ENCODE results near the gene TRIM5. TPM values are rescaled to one million over a fixed set of nuclear protein-coding genes. Genes with fewer than 3 reads are reported as not detected.
A peak's percentile ranks its signal among the peaks of the same experiment; 100 is the strongest.

The TRIM5 gene
- total and polyA plus RNA-seq, 2 donors (not counting 3 experiments of a cell fraction or from before 2014, with no cell fraction given), result 54.5 to 57.3 TPM

GRCh38 chr11:5712507-5712906 is 27.6 kb upstream of the TRIM5 start:
- no TSS peak for BruUV-seq (replicated peaks)
- Histone ChIP-seq H3K4me3 (replicated peaks in 1 of 3; ENCODE audit: insufficient read depth in 1 of 3, low read depth in 1 of 3, low read length in 3 of 3) (no peak overlapping the region), H3K9me1 (replicated peaks; ENCODE audit: control insufficient read depth, extremely low read depth, insufficient read depth, low read length) (no peaks in the 10 kb centered on the region), H2AFZ (ENCODE audit: low read depth, low read length) (no peak overlapping the region), H3K4me2 (ENCODE audit: insufficient read depth, low read length) (no peak overlapping the region), H3K27ac (ENCODE audit: insufficient read depth, low read depth, low read length) (no peak overlapping the region), H4K20me1 (replicated peaks; ENCODE audit: control insufficient read depth, extremely low read depth, insufficient read depth, low read length) (no peaks in the 10 kb centered on the region), H3K9ac (replicated peaks; ENCODE audit: extremely low read depth, insufficient read depth, low read length) (no peak overlapping the region), H3K79me2 (ENCODE audit: control insufficient read depth, insufficient read depth, low read length) (no peaks in the 10 kb centered on the region), H3K4me1 (ENCODE audit: control insufficient read depth, extremely low read depth, insufficient read depth, low read length) (no peaks in the 10 kb centered on the region), H3K27me3 (ENCODE audit: control insufficient read depth in 2 of 2, insufficient read depth in 2 of 2, low read length in 2 of 2) (no peaks in the 10 kb centered on the region), H3K36me3 (ENCODE audit: control insufficient read depth in 2 of 2, extremely low read depth in 1 of 2, insufficient read depth in 2 of 2, low read length in 2 of 2) (peaks cover 0 to 6% of the 10 kb centered on the region in 2 experiments), H3K9me3 (replicated peaks; ENCODE audit: control insufficient read depth, insufficient read depth, low read length) (no peaks in the 10 kb centered on the region)
- TF ChIP-seq FOS (IDR thresholded peaks at IDR 0.05; ENCODE audit: borderline replicate concordance, insufficient read depth, low read length) (no peak), JUN (IDR thresholded peaks at IDR 0.05; ENCODE audit: borderline replicate concordance, insufficient read depth, insufficient read length, low read depth) (no peak), MAX (IDR thresholded peaks at IDR 0.05; ENCODE audit: insufficient read depth, insufficient read length) (no peak), POLR2A (IDR thresholded peaks at IDR 0.05; ENCODE audit: low read depth, low read length) (no peak), POLR2AphosphoS5 (IDR thresholded peaks at IDR 0.05; ENCODE audit: insufficient read depth, low read depth, low read length) (no peak), MYC (IDR thresholded peaks at IDR 0.05; ENCODE audit: low read depth, low read length) (no peak), GATA2 (IDR thresholded peaks at IDR 0.05; ENCODE audit: insufficient read depth, insufficient read length, low read depth, low read length) (no peak)
- TF ChIP-seq, protein P1, sequence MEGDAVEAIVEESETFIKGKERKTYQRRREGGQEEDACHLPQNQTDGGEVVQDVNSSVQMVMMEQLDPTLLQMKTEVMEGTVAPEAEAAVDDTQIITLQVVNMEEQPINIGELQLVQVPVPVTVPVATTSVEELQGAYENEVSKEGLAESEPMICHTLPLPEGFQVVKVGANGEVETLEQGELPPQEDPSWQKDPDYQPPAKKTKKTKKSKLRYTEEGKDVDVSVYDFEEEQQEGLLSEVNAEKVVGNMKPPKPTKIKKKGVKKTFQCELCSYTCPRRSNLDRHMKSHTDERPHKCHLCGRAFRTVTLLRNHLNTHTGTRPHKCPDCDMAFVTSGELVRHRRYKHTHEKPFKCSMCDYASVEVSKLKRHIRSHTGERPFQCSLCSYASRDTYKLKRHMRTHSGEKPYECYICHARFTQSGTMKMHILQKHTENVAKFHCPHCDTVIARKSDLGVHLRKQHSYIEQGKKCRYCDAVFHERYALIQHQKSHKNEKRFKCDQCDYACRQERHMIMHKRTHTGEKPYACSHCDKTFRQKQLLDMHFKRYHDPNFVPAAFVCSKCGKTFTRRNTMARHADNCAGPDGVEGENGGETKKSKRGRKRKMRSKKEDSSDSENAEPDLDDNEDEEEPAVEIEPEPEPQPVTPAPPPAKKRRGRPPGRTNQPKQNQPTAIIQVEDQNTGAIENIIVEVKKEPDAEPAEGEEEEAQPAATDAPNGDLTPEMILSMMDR (IDR thresholded peaks at IDR 0.05; ENCODE audit: extremely low read depth in 1 of 2, insufficient read depth in 1 of 2, low read depth in 1 of 2, low read length in 2 of 2), result peak; percentile 23 to 27
- ChIA-PET CTCF (interaction anchor here (1.0 to 3.3 kb wide), 5 partner anchors 9 to 236 kb away, joined by 3 to 12 read pairs (median 8); partner anchors contain the start of gene TRIM5), POLR2A (no interaction called here)
- FAIRE-seq, result no peak
- intact Hi-C loops (cut with micrococcal nuclease) (loop anchor here (1.0 kb wide), 3 partner anchors 28 to 236 kb away; no protein-coding TSS in a partner anchor), dilution Hi-C loops (cut with MboI; ENCODE audit: extremely low pct_ligation_motif_present, low sequenced_read_pairs) (no loop called here)
- peak; percentile 28 for DNase-seq (ENCODE audit: low read depth, low spot score)
